CD4-positive, alpha-beta T cell treated with Interleukin-6 at 100 ng/mL for 8 hours (primary cell): ENCODE measurements around the gene ZNF148.

ENCODE experiments used
- DNase-seq: peaks from one replicate; pipeline ENCODE4 v3.0.0-alpha.2; 2020; ENCODE audit warnings: mixed read lengths, low spot score

ZNF148 gene

GRCh38 chr3:125189378-125190165 lies 185.6 kb downstream of the ZNF148 start:
- DNase-seq, result no peak

GRCh38 chr3:125188955-125189354 lies 186.2 kb downstream of the ZNF148 start:
- no peak for DNase-seq

- DNase-seq, result no peak
Observed at GRCh38 chr3:125187599-125187910, 187.6 kb downstream of the ZNF148 start.

GRCh38 chr3:125186800-125187598 lies 188.1 kb downstream of the ZNF148 start:
- no peak for DNase-seq

- DNase-seq, result no peak
Observed at GRCh38 chr3:125186261-125186787, 188.8 kb downstream of the ZNF148 start.

GRCh38 chr3:125185805-125186204 lies 189.3 kb downstream of the ZNF148 start:
- no peak for DNase-seq

GRCh38 chr3:125179884-125180240 lies 195.3 kb downstream of the ZNF148 start:
- DNase-seq, result no peak

GRCh38 chr3:125179143-125179883 lies 195.8 kb downstream of the ZNF148 start:
- DNase-seq, result no peak

GRCh38 chr3:125177746-125178145 lies 197.4 kb downstream of the ZNF148 start:
- DNase-seq, result no peak
